HL-60 (cell line): ENCODE data around the gene LAYN.

Experiments
- DNase-seq, 2 experiments: peaks; one replicate each; pipeline ENCODE4 v3.0.0-alpha.2; 2010 to 2020; ENCODE audit warnings: low read depth in 1 of 2, low spot score in 1 of 2
- H3K27ac ChIP-seq: fragments of 250-450 bp; sonication (Bioruptor Pico); replicated peaks from 2 replicates; pipeline ENCODE4 v1.5.1; 2020; ENCODE audit warnings: mild to moderate bottlenecking, moderate library complexity
- H3K27me3 ChIP-seq: fragments of 250-450 bp; sonication (Bioruptor Pico); 2 replicates; pipeline ENCODE4 v1.5.1; 2021; ENCODE audit warnings: mild to moderate bottlenecking, moderate library complexity; ENCODE audit not compliant: insufficient read depth, poor library complexity, severe bottlenecking
- H3K4me3 ChIP-seq: replicated peaks from 2 replicates; pipeline ENCODE4 v1.5.1; 2011; ENCODE audit warnings: mild to moderate bottlenecking, control low read depth, low read length; ENCODE audit not compliant: insufficient read depth
- GABPA ChIP-seq: IDR thresholded peaks from 2 replicates; pipeline ENCODE4 v1.6.1; 2012; ENCODE audit warnings: low read depth
- POLR2AphosphoS5 ChIP-seq: IDR thresholded peaks from 2 replicates; pipeline ENCODE4 v1.6.1; 2012; ENCODE audit warnings: low read depth
- SPI1 ChIP-seq: IDR thresholded peaks from 2 replicates; pipeline ENCODE4 v1.6.1; 2012; ENCODE audit warnings: low read depth, mild to moderate bottlenecking, borderline replicate concordance
- TF ChIP-seq, protein P1 (sequence below): IDR thresholded peaks from one replicate; pipeline ENCODE4 v1.5.1; 2011; ENCODE audit warnings: low read length, control low read depth, inconsistent platforms; ENCODE audit not compliant: insufficient read depth
- TF ChIP-seq, protein P2 (sequence below): IDR thresholded peaks from 2 replicates; pipeline ENCODE4 v1.6.1; 2012; ENCODE audit warnings: low read depth; ENCODE audit not compliant: insufficient replicate concordance

The LAYN gene

GRCh38 chr11:111539426-111540113 is 950 bp upstream of the LAYN start:
- H3K27ac ChIP-seq = no peak overlapping the region
- H3K27me3 ChIP-seq = peaks cover 58% of the 10 kb centered on the region
- no peak overlapping the region for H3K4me3 ChIP-seq
- TF ChIP-seq, protein P1, sequence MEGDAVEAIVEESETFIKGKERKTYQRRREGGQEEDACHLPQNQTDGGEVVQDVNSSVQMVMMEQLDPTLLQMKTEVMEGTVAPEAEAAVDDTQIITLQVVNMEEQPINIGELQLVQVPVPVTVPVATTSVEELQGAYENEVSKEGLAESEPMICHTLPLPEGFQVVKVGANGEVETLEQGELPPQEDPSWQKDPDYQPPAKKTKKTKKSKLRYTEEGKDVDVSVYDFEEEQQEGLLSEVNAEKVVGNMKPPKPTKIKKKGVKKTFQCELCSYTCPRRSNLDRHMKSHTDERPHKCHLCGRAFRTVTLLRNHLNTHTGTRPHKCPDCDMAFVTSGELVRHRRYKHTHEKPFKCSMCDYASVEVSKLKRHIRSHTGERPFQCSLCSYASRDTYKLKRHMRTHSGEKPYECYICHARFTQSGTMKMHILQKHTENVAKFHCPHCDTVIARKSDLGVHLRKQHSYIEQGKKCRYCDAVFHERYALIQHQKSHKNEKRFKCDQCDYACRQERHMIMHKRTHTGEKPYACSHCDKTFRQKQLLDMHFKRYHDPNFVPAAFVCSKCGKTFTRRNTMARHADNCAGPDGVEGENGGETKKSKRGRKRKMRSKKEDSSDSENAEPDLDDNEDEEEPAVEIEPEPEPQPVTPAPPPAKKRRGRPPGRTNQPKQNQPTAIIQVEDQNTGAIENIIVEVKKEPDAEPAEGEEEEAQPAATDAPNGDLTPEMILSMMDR = no peak
- TF ChIP-seq POLR2AphosphoS5 (no peak), SPI1 (no peak), GABPA (no peak)
- TF ChIP-seq, protein P2, sequence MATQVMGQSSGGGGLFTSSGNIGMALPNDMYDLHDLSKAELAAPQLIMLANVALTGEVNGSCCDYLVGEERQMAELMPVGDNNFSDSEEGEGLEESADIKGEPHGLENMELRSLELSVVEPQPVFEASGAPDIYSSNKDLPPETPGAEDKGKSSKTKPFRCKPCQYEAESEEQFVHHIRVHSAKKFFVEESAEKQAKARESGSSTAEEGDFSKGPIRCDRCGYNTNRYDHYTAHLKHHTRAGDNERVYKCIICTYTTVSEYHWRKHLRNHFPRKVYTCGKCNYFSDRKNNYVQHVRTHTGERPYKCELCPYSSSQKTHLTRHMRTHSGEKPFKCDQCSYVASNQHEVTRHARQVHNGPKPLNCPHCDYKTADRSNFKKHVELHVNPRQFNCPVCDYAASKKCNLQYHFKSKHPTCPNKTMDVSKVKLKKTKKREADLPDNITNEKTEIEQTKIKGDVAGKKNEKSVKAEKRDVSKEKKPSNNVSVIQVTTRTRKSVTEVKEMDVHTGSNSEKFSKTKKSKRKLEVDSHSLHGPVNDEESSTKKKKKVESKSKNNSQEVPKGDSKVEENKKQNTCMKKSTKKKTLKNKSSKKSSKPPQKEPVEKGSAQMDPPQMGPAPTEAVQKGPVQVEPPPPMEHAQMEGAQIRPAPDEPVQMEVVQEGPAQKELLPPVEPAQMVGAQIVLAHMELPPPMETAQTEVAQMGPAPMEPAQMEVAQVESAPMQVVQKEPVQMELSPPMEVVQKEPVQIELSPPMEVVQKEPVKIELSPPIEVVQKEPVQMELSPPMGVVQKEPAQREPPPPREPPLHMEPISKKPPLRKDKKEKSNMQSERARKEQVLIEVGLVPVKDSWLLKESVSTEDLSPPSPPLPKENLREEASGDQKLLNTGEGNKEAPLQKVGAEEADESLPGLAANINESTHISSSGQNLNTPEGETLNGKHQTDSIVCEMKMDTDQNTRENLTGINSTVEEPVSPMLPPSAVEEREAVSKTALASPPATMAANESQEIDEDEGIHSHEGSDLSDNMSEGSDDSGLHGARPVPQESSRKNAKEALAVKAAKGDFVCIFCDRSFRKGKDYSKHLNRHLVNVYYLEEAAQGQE = no peak
- no peak for DNase-seq

- no peak overlapping the region for H3K4me3 ChIP-seq
- peaks cover 55% of the 10 kb centered on the region for H3K27me3 ChIP-seq
These were observed 375 bp downstream of the LAYN start for GRCh38 chr11:111540937-111541253.

DNA sequence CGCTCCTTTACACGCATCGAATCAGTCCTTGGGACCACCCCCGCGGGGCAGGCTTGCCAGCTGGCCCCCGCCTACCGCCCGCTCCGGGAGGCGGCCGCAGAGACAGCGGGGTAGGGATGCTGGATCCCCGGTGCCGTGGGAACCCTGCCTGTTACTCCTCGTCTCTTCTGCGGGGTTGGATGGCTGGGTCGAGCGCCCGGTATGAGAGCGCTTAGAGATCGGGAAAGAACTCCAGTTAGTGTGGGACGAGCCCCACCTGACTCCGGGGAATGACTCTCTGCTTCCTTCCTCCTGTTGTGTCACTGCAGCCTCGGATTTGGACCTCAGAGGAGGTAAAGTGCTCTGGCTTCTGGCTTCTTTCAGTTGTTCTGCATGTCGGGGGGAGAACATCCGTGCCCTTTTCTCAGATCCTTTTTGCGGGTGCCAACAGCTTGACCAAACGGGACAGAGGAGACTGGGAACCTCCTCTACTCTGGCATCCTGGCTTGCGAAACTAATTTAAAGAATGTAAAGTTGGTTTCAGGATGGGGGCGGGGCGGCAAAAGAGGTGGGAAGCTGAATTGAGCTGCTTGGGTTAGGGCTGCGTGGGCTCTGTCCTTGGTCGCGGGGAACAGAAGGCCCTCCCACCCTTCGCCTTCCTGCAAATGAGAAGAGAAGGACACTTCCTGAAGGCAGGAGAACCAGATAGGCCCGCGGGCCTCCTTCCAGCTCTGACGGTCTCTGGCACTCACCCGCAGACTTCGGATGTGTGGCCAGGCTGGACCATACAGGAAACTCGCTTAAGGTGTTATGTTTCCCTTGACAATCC is 938 bp downstream of the LAYN start:
- DNase-seq = no peak
- peaks cover 52% of the 10 kb centered on the region for H3K27me3 ChIP-seq
- H3K27ac ChIP-seq = no peak overlapping the region
- TF ChIP-seq, protein P1 = no peak
- TF ChIP-seq POLR2AphosphoS5 = no peak
- TF ChIP-seq GABPA = no peak
- TF ChIP-seq, protein P2 = no peak
- TF ChIP-seq SPI1 = no peak
- no peak overlapping the region for H3K4me3 ChIP-seq

More at GRCh38 chr11:111540937-111541253, 375 bp downstream of the LAYN start:
- DNase-seq = no peak
- no peak overlapping the region for H3K27ac ChIP-seq
- TF ChIP-seq POLR2AphosphoS5 (no peak), GABPA (no peak), SPI1 (no peak)
- TF ChIP-seq, protein P2 = no peak
- TF ChIP-seq, protein P1 = no peak
